Thyroid gland (tissue), 4 donors: Measurements from ENCODE around the gene OPRM1. TPM values are rescaled to one million over a fixed set of nuclear protein-coding genes. Genes with fewer than 3 reads are reported as not detected.
"Not testable (repeated sequence)": the region's sequence is repeated elsewhere in the genome, so short reads cannot be mapped to it uniquely, and the experiment has no call there.

Source experiments
- DNase-seq, 2 donors: peaks; one replicate each; pipeline ENCODE4 v3.0.0-alpha.2; 2019
- H3K27ac ChIP-seq, 3 donors: fragments of 200-600 bp; sonication (generic); 1 replicate in 2 of 3; 2 replicates in 1 of 3; pipeline ENCODE4 v1.5.1; 2016 to 2019; ENCODE audit warnings: mild to moderate bottlenecking in 1 of 3, moderate library complexity in 1 of 3
- H3K27me3 ChIP-seq: fragments of 200-600 bp; sonication (generic); one replicate; pipeline ENCODE4 v1.5.1; 2019
- H3K36me3 ChIP-seq, 2 donors: fragments of 200-600 bp; sonication (generic); one replicate each; pipeline ENCODE4 v1.5.1; 2016 to 2019
- H3K4me1 ChIP-seq, 2 donors: fragments of 200-600 bp; sonication (generic); one replicate each; pipeline ENCODE4 v1.5.1; 2017 to 2019
- H3K4me3 ChIP-seq, 3 donors: fragments of 200-600 bp; sonication (generic); replicated peaks in 1 of 3; 1 replicate in 2 of 3; 2 replicates in 1 of 3; pipeline ENCODE4 v1.5.1; 2016; ENCODE audit warnings: mild to moderate bottlenecking in 1 of 3
- H3K9me3 ChIP-seq: fragments of 200-600 bp; sonication (generic); one replicate; pipeline ENCODE4 v1.5.1; 2017
- POLR2A ChIP-seq, 2 donors: fragments of 450-650 bp; IDR thresholded peaks; one replicate each; pipeline ENCODE4 v1.6.1; 2017; ENCODE audit warnings: antibody characterized with exemption in 2 of 2, mild to moderate bottlenecking in 2 of 2, moderate library complexity in 1 of 2
- WGBS, 2 donors: methylation state at CpG; one replicate each; pipeline ENCODE4 v1.1.5; 2017; 5-methylcytosine and 5-hydroxymethylcytosine counted together
- intact Hi-C: fragments of 100-400 bp; cut with DNase I; formaldehyde crosslinking; loops from one replicate; pipeline ENCODE4 v1.15.1; 2023
- total RNA-seq, 4 donors: library from RNA; depleted of rRNA; stranded (reverse); fragments of >200 nt; gene quantifications; one replicate each; pipeline ENCODE4 v1.2.3, GENCODE V29; 2016
- TF ChIP-seq, protein P1 (sequence below), 6 experiments: fragments of 200-600 bp in 3 of 6; fragments of 450-650 bp in 3 of 6; sonication (generic) in 3 of 6; IDR thresholded peaks; one replicate each; pipeline ENCODE4 v1.5.1; 2016 to 2019; ENCODE audit warnings: antibody characterized with exemption in 6 of 6, mild to moderate bottlenecking in 2 of 6, inconsistent platforms in 1 of 6, moderate library complexity in 1 of 6

Gene OPRM1
- total RNA-seq, 4 donors from 2014 or later = not detected

- Histone ChIP-seq H3K27me3 (no peaks in the 10 kb centered on the region), H3K4me1 (no peaks in the 10 kb centered on the region), H3K4me3 (no peak overlapping the region), H3K9me3 (no peaks in the 10 kb centered on the region), H3K36me3 (peaks cover 0 to 5% of the 10 kb centered on the region in 2 donors), H3K27ac (no peak overlapping the region)
- 93 to 95% methylated on average over 4 of the region's 4 CpGs for WGBS, 2 donors
- intact Hi-C loops = no loop called here
- TF ChIP-seq, protein P1, sequence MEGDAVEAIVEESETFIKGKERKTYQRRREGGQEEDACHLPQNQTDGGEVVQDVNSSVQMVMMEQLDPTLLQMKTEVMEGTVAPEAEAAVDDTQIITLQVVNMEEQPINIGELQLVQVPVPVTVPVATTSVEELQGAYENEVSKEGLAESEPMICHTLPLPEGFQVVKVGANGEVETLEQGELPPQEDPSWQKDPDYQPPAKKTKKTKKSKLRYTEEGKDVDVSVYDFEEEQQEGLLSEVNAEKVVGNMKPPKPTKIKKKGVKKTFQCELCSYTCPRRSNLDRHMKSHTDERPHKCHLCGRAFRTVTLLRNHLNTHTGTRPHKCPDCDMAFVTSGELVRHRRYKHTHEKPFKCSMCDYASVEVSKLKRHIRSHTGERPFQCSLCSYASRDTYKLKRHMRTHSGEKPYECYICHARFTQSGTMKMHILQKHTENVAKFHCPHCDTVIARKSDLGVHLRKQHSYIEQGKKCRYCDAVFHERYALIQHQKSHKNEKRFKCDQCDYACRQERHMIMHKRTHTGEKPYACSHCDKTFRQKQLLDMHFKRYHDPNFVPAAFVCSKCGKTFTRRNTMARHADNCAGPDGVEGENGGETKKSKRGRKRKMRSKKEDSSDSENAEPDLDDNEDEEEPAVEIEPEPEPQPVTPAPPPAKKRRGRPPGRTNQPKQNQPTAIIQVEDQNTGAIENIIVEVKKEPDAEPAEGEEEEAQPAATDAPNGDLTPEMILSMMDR (IDR thresholded peaks at IDR 0.05) = no peak
- no peak for TF ChIP-seq POLR2A (IDR thresholded peaks at IDR 0.05)
- no peak for DNase-seq
Measured at GRCh38 chr6:154234019-154234772, 195.2 kb downstream of the OPRM1 start.

DNA sequence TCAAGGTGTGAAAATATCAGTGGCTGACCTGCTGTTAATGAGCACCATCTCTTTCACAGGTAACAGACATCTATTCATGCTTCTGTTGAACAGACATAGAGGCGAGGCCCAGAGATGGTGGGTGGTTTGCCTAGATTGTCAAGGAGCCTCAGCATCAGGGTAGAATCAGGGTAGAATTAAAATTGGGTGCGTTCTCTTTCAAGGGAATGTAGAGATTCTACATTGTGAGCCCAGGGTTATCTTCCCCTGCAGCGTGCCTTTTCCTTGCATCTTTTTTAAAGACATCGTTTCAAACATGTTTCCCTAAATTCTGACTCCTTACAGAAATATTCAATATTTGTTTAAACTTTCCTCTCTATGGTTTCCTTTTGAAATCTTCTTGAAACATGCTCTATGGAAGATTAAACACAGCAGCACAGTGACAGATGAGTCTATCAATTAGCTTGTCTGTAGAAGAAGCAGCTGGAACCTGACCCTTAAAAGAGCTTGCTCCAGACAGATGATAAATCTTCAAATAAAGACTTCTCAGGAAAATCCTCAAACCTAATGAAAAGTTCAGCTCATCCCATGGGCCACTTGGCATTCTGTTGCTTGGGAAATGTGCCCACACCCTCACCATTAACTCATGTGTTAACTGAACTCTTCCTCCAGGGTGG is 197.7 kb downstream of the OPRM1 start:
- Histone ChIP-seq H3K4me3 (no peak overlapping the region), H3K27ac (no peak overlapping the region), H3K9me3 (no peaks in the 10 kb centered on the region), H3K27me3 (no peaks in the 10 kb centered on the region), H3K4me1 (no peaks in the 10 kb centered on the region), H3K36me3 (peaks cover 0 to 5% of the 10 kb centered on the region in 2 donors)
- no peak for DNase-seq
- TF ChIP-seq, protein P1 (IDR thresholded peaks at IDR 0.05) = no peak
- no peak for TF ChIP-seq POLR2A (IDR thresholded peaks at IDR 0.05)
- intact Hi-C loops = no loop called here
- 89 to 90% methylated on average over 4 of the region's 4 CpGs for WGBS, 2 donors

DNA sequence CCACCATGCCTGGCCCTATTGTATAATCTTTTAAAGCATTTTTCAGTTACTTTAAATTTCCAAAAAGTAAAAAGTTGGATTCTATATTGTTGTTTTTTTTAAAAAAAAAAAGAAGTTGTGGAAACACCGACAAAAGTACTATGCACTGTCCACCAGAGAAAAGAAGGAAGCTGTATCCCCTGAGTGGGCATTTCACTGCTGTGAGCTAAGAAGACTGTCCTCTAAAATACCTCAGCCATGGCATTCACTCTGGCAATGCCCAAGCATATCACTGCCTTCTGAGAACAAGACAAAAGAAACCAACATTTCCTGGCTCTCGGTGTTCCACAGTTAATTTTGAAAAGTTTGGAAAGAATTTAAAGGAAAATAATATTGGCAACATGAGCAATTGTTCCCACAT is 199.8 kb downstream of the OPRM1 start:
- Histone ChIP-seq H3K4me1 (no peaks in the 10 kb centered on the region), H3K27ac (no peak overlapping the region), H3K4me3 (no peak overlapping the region), H3K9me3 (no peaks in the 10 kb centered on the region), H3K27me3 (no peaks in the 10 kb centered on the region), H3K36me3 (peaks cover 0 to 3% of the 10 kb centered on the region in 2 donors)
- peak in 1 of 2 donors; percentile 24 for DNase-seq
- no peak for TF ChIP-seq POLR2A (IDR thresholded peaks at IDR 0.05)
- TF ChIP-seq, protein P1 (IDR thresholded peaks at IDR 0.05) = no peak
- intact Hi-C loops = no loop called here
- WGBS, 2 donors = 58 to 75% methylated on average over 2 of the region's 2 CpGs

- H3K36me3 ChIP-seq = peaks cover 0 to 8% of the 10 kb centered on the region in 2 donors
- H3K4me1 ChIP-seq = peaks cover 0 to under 1% of the 10 kb centered on the region in 2 donors
- intact Hi-C loops = no loop called here
- H3K27ac ChIP-seq = no peak overlapping the region
- no peak for DNase-seq
- WGBS, 2 donors = 78 to 93% methylated on average over 7 of the region's 7 CpGs
- H3K4me3 ChIP-seq = no peak overlapping the region
- H3K9me3 ChIP-seq = no peaks in the 10 kb centered on the region
- no peak for TF ChIP-seq POLR2A (IDR thresholded peaks at IDR 0.05)
- TF ChIP-seq, protein P1 (IDR thresholded peaks at IDR 0.05) = no peak
- H3K27me3 ChIP-seq = no peaks in the 10 kb centered on the region
Measured at GRCh38 chr6:154239392-154239791, 200.4 kb downstream of the OPRM1 start.

GRCh38 chr6:154241061-154241460 is 202.0 kb downstream of the OPRM1 start:
- H3K27ac ChIP-seq, intact Hi-C loops, H3K27me3 ChIP-seq, DNase-seq, H3K36me3 ChIP-seq, H3K9me3 ChIP-seq, H3K4me3 ChIP-seq, H3K4me1 ChIP-seq: not testable (repeated sequence)
- 92 to 97% methylated on average over 11 of the region's 11 CpGs for WGBS, 2 donors
